ENCODE data around the gene DOCK2. TPM values are rescaled to one million over a fixed set of nuclear protein-coding genes. Genes with fewer than 3 reads are reported as not detected.

Gene DOCK2
- total and polyA plus RNA-seq, 2 experiments from 2014 or later, result 6.5 to 10.4 TPM

- no peak overlapping the region for H3K9ac ChIP-seq
- H3K4me1 ChIP-seq (ENCODE audit: insufficient read depth), result peaks cover 25% of the 10 kb centered on the region
- TF ChIP-seq EZH2phosphoT487 (IDR thresholded peaks at IDR 0.05; ENCODE audit: insufficient read depth, low read depth) (no peak), EZH2 (IDR thresholded peaks at IDR 0.05; ENCODE audit: insufficient read depth, poor library complexity, severe bottlenecking) (no peak)
- no peak overlapping the region for H2AFZ ChIP-seq
- no peaks in the 10 kb centered on the region for H3K79me2 ChIP-seq (ENCODE audit: insufficient read depth)
- no peak overlapping the region for H3K4me2 ChIP-seq (ENCODE audit: unreplicated experiment)
- H3K27me3 ChIP-seq (replicated peaks; ENCODE audit: insufficient read depth), result no peaks in the 10 kb centered on the region
- H4K20me1 ChIP-seq (ENCODE audit: insufficient read depth), result no peaks in the 10 kb centered on the region
- no peaks in the 10 kb centered on the region for H3K9me2 ChIP-seq (ENCODE audit: insufficient read depth)
- H3K4me3 ChIP-seq, result no peak overlapping the region
- no peak overlapping the region for H3K27ac ChIP-seq
- DNase-seq, result no peak
- no peaks in the 10 kb centered on the region for H3K9me3 ChIP-seq (ENCODE audit: low read depth)
- peaks cover 23% of the 10 kb centered on the region for H3F3A ChIP-seq (ENCODE audit: insufficient read depth)
- no peaks in the 10 kb centered on the region for H3K36me3 ChIP-seq (ENCODE audit: low read depth)
- in situ Hi-C loops (cut with MboI), result no loop called here
Observed at GRCh38 chr5:169754737-169755136, 117.7 kb downstream of the DOCK2 start.

DNA sequence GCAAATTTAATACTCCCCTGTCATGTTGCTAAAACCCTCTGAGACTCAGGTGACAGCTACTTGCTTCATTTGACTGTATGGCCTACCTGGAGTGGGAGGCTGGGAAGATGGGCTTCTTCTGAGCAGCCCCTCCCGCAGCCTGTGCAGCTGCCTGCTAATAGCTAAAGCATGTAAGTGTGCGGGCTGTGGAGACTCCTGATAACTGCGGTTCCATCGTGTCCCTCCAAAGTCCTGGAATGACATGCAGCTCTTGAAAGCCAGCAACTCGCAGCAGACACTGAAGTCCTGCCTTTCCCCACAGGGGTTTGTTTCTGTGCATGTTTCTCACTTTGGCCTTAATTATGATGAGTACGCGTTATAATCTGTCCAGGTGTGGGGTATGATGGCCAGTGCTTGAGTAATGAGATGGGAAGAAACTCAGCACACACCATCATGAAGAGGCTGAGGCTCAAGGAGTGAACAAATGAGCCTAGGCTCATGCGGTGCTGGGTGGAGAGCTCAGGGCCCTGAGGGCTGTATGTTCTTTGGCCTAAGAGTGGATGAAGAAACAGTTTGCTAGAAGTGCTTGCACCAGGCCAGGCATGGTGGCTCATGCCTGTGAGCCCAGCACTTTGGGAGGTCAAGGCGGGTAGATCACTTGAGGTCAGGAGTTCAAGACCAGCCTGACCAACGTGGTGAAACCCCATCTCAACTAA lies 119.1 kb downstream of the DOCK2 start:
- H3K9ac ChIP-seq, result no peak overlapping the region
- H3K4me3 ChIP-seq, result no peak overlapping the region
- H4K20me1 ChIP-seq (ENCODE audit: insufficient read depth), result no peaks in the 10 kb centered on the region
- no peaks in the 10 kb centered on the region for H3K79me2 ChIP-seq (ENCODE audit: insufficient read depth)
- no peaks in the 10 kb centered on the region for H3K36me3 ChIP-seq (ENCODE audit: low read depth)
- DNase-seq, result no peak
- no peaks in the 10 kb centered on the region for H3K9me3 ChIP-seq (ENCODE audit: low read depth)
- no peak overlapping the region for H2AFZ ChIP-seq
- no peak overlapping the region for H3K27ac ChIP-seq
- H3K4me1 ChIP-seq (ENCODE audit: insufficient read depth), result peaks cover 25% of the 10 kb centered on the region
- no peak overlapping the region for H3K4me2 ChIP-seq (ENCODE audit: unreplicated experiment)
- WGBS, 2 experiments (ENCODE audit: low coverage in 1 of 2, low lambda C conversion rate in 2 of 2, missing lambda C conversion rate in 2 of 2), result 92 to 93% methylated on average over 10 of the region's 10 CpGs
- TF ChIP-seq EZH2 (IDR thresholded peaks at IDR 0.05; ENCODE audit: insufficient read depth, poor library complexity, severe bottlenecking) (no peak), EZH2phosphoT487 (IDR thresholded peaks at IDR 0.05; ENCODE audit: insufficient read depth, low read depth) (no peak)
- no peaks in the 10 kb centered on the region; the same call in 1 of the 2 replicates for H3K9me2 ChIP-seq (ENCODE audit: insufficient read depth)
- peaks cover 26% of the 10 kb centered on the region for H3F3A ChIP-seq (ENCODE audit: insufficient read depth)
- H3K27me3 ChIP-seq (replicated peaks; ENCODE audit: insufficient read depth), result no peaks in the 10 kb centered on the region
- in situ Hi-C loops (cut with MboI), result no loop called here

DNA sequence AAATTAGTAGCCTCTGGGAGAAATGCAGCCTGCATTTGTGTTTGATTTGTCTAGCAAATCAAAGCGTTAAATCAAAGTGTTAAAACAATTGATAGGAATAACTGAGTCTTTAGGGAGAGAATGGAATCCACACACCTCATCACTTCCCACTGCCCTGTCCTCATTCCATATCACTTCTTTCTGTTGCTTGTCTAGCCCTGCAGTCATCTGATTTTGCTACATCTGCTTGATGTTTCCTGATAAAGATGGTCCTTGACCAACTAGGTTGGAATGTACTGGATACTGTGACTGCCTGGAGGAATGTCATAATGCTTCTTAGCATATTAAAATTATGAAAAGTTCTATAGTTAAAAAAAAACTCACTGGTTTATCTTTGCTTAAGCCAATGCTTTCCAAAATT lies 119.9 kb downstream of the DOCK2 start:
- TF ChIP-seq EZH2 (IDR thresholded peaks at IDR 0.05; ENCODE audit: insufficient read depth, poor library complexity, severe bottlenecking), result no peak
- no peak for TF ChIP-seq EZH2phosphoT487 (IDR thresholded peaks at IDR 0.05; ENCODE audit: insufficient read depth, low read depth)
- Histone ChIP-seq H3K4me3 (no peak overlapping the region), H3K9ac (no peak overlapping the region), H2AFZ (no peak overlapping the region), H3K27me3 (replicated peaks; ENCODE audit: insufficient read depth) (no peaks in the 10 kb centered on the region), H3F3A (ENCODE audit: insufficient read depth) (peaks cover 34% of the 10 kb centered on the region), H4K20me1 (ENCODE audit: insufficient read depth) (no peaks in the 10 kb centered on the region), H3K36me3 (ENCODE audit: low read depth) (no peaks in the 10 kb centered on the region), H3K4me1 (ENCODE audit: insufficient read depth) (peaks cover 28% of the 10 kb centered on the region), H3K4me2 (ENCODE audit: unreplicated experiment) (no peak overlapping the region), H3K79me2 (ENCODE audit: insufficient read depth) (no peaks in the 10 kb centered on the region), H3K9me2 (ENCODE audit: insufficient read depth) (no peaks in the 10 kb centered on the region; the same call in 1 of the 2 replicates), H3K27ac (no peak overlapping the region), H3K9me3 (ENCODE audit: low read depth) (no peaks in the 10 kb centered on the region)
- in situ Hi-C loops (cut with MboI), result no loop called here
- 100% methylated on average over 1 of the region's 1 CpG for WGBS, 2 experiments (ENCODE audit: low coverage in 1 of 2, low lambda C conversion rate in 2 of 2, missing lambda C conversion rate in 2 of 2)
- DNase-seq, result peak; percentile 49

DNA sequence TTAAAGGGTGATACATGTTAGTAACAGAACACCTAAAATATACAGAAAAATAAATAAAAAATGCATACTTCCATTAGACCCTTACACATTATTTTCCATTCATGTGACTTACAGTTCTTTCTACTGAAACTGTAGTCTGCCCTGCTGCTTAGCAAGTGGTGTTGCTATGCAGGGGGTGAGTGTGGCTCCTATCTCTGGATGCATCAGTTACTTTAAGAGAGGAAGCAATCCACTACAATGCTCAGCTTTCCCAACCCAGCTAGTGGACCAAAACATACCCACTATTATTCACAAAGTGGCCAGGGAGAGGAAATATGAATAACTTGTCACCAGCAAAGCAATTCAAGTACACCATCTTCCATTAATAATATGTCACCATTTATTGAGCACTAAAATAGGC lies 121.8 kb downstream of the DOCK2 start:
- peaks cover 38% of the 10 kb centered on the region for H3K4me1 ChIP-seq (ENCODE audit: insufficient read depth)
- peaks cover 38% of the 10 kb centered on the region for H3F3A ChIP-seq (ENCODE audit: insufficient read depth)
- H3K9me3 ChIP-seq (ENCODE audit: low read depth), result no peaks in the 10 kb centered on the region
- no peaks in the 10 kb centered on the region for H3K79me2 ChIP-seq (ENCODE audit: insufficient read depth)
- no peaks in the 10 kb centered on the region; the same call in 1 of the 2 replicates for H3K9me2 ChIP-seq (ENCODE audit: insufficient read depth)
- H3K27ac ChIP-seq, result no peak overlapping the region
- H3K27me3 ChIP-seq (replicated peaks; ENCODE audit: insufficient read depth), result no peaks in the 10 kb centered on the region
- H3K9ac ChIP-seq, result no peak overlapping the region
- no peaks in the 10 kb centered on the region for H3K36me3 ChIP-seq (ENCODE audit: low read depth)
- H3K4me3 ChIP-seq, result no peak overlapping the region
- peak; percentile 32 for DNase-seq
- no peak overlapping the region for H2AFZ ChIP-seq
- no peak overlapping the region for H3K4me2 ChIP-seq (ENCODE audit: unreplicated experiment)
- in situ Hi-C loops (cut with MboI), result no loop called here
- no peaks in the 10 kb centered on the region for H4K20me1 ChIP-seq (ENCODE audit: insufficient read depth)
- TF ChIP-seq EZH2phosphoT487 (IDR thresholded peaks at IDR 0.05; ENCODE audit: insufficient read depth, low read depth) (no peak), EZH2 (IDR thresholded peaks at IDR 0.05; ENCODE audit: insufficient read depth, poor library complexity, severe bottlenecking) (no peak)

DNA sequence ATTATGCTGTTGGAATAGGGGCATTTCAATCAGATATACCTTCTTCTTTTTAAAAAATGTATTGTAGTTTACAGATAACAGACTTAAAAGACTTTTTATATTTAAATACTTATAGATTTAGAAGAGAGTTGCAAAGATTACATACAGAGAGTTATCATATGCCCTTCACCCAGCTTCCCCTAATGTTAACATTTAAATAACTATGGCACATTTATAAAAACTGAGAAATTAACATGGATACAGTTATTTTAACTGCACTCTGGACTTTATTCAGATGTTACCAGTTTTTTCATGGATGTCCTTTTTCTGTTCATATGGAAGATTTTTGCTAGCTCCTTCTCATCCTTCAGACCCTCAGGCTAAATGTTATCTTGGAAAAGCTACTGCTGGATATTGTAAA lies 123.2 kb downstream of the DOCK2 start:
- DNase-seq, result no peak
- no peak overlapping the region for H3K27ac ChIP-seq
- H3K9ac ChIP-seq, result no peak overlapping the region
- TF ChIP-seq EZH2 (IDR thresholded peaks at IDR 0.05; ENCODE audit: insufficient read depth, poor library complexity, severe bottlenecking), result no peak
- no peak for TF ChIP-seq EZH2phosphoT487 (IDR thresholded peaks at IDR 0.05; ENCODE audit: insufficient read depth, low read depth)
- H3K36me3 ChIP-seq (ENCODE audit: low read depth), result no peaks in the 10 kb centered on the region
- H3K4me1 ChIP-seq (ENCODE audit: insufficient read depth), result peaks cover 33% of the 10 kb centered on the region
- no peaks in the 10 kb centered on the region for H3K79me2 ChIP-seq (ENCODE audit: insufficient read depth)
- no peaks in the 10 kb centered on the region for H3K9me3 ChIP-seq (ENCODE audit: low read depth)
- H3K9me2 ChIP-seq (ENCODE audit: insufficient read depth), result no peaks in the 10 kb centered on the region; the same call in 1 of the 2 replicates
- H3F3A ChIP-seq (ENCODE audit: insufficient read depth), result peaks cover 44% of the 10 kb centered on the region
- in situ Hi-C loops (cut with MboI), result no loop called here
- H3K4me2 ChIP-seq (ENCODE audit: unreplicated experiment), result no peak overlapping the region
- no peak overlapping the region for H2AFZ ChIP-seq
- H3K4me3 ChIP-seq, result no peak overlapping the region
- H3K27me3 ChIP-seq (replicated peaks; ENCODE audit: insufficient read depth), result no peaks in the 10 kb centered on the region
- no peaks in the 10 kb centered on the region for H4K20me1 ChIP-seq (ENCODE audit: insufficient read depth)
